SU-DHL-6 (cell line): Measurements from ENCODE around the gene R3HDM2.

ENCODE experiments used
- EZH2phosphoT487 ChIP-seq: fragments of 200-600 bp; sonication (generic), shearing (Covaris generic); conservative IDR thresholded peaks from 2 replicates; pipeline ENCODE4 v1.6.1; 2018; ENCODE audit warnings: mild to moderate bottlenecking, antibody characterized with exemption, low read length, moderate library complexity, mixed read lengths
- TF ChIP-seq, protein P1 (sequence below): fragments of 200-600 bp; sonication (generic); IDR thresholded peaks from one replicate; pipeline ENCODE4 v1.5.1; 2017; ENCODE audit warnings: antibody characterized with exemption, mild to moderate bottlenecking, low read length, moderate library complexity; ENCODE audit not compliant: insufficient read depth, poor library complexity, severe bottlenecking

DNA sequence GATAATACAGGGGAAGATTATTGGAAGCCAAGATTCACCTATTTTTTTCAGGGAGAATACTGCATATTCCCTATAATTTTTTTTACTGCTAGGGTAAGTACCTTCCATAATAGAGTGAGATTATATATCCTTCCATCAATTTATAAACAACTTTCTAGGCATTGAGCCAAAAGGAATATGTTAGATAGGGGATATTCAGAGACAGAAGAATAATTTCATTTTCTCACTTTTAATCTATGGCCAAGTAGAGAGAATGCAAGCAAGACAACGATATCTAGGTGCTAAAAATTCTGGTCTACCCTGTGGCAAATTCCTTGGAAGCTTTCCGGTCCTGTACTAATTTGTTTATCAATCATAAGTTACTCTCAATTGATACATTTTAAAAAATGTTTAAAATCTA, 110.2 kb downstream of the R3HDM2 start:
- TF ChIP-seq, protein P1, sequence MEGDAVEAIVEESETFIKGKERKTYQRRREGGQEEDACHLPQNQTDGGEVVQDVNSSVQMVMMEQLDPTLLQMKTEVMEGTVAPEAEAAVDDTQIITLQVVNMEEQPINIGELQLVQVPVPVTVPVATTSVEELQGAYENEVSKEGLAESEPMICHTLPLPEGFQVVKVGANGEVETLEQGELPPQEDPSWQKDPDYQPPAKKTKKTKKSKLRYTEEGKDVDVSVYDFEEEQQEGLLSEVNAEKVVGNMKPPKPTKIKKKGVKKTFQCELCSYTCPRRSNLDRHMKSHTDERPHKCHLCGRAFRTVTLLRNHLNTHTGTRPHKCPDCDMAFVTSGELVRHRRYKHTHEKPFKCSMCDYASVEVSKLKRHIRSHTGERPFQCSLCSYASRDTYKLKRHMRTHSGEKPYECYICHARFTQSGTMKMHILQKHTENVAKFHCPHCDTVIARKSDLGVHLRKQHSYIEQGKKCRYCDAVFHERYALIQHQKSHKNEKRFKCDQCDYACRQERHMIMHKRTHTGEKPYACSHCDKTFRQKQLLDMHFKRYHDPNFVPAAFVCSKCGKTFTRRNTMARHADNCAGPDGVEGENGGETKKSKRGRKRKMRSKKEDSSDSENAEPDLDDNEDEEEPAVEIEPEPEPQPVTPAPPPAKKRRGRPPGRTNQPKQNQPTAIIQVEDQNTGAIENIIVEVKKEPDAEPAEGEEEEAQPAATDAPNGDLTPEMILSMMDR = no peak
- TF ChIP-seq EZH2phosphoT487 = no peak
